C4-2B (cell line): ENCODE data around the gene ZCCHC4.

Experiments used
- H3K27ac ChIP-seq: fragments of 450-650 bp; 2 replicates; pipeline ENCODE4 v1.5.1; 2017
- CTCF ChIP-seq: fragments of 450-650 bp; conservative IDR thresholded peaks from 2 replicates; pipeline ENCODE4 v1.5.1; 2017; ENCODE audit warnings: mild to moderate bottlenecking
- ZFX ChIP-seq: fragments of 450-650 bp; IDR thresholded peaks from 2 replicates; pipeline ENCODE4 v1.6.1; 2017

ZCCHC4 gene

GRCh38 chr4:25350561-25350960, 38.0 kb downstream of the ZCCHC4 start:
- TF ChIP-seq CTCF (no peak), ZFX (no peak)
- no peak overlapping the region for H3K27ac ChIP-seq

DNA sequence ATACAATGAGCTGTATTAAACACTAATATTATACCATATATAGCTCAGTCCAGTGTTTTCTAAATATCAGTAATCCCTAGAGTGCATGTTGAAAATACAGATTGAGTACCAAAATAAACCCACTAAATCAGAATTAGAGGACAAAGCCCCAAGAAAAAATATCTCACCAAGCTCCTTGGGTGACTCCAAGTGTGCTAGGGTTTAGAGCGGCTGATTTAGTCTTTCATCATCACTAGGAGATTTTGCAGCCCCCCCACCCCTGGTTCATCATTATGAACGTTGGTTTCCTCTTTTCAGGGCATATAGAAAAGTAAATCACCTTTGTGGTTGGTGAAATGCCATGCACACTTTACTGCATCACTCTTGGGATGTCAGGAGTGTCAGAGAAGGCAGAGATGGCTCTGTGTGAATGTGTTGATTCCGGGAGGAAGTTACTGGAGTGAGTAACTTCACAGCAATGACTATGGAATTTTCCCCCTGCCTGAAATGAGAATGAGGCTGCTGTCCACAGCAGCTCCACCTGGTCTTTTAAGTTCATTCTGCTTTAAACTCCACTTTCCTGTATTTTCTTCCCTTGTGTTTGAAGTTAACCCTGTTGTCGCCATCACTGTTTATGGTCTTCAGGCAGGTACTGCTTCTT, 39.3 kb downstream of the ZCCHC4 start:
- TF ChIP-seq CTCF (no peak), ZFX (no peak)
- no peak overlapping the region for H3K27ac ChIP-seq

- TF ChIP-seq ZFX (no peak), CTCF (no peak)
These were observed 43.5 kb downstream of the ZCCHC4 start for GRCh38 chr4:25356068-25356467.

GRCh38 chr4:25358515-25359275, 46.1 kb downstream of the ZCCHC4 start:
- no peak overlapping the region for H3K27ac ChIP-seq
- TF ChIP-seq ZFX, result no peak
- TF ChIP-seq CTCF, result no peak

More at GRCh38 chr4:25356068-25356467, 43.5 kb downstream of the ZCCHC4 start:
- H3K27ac ChIP-seq, result no peak overlapping the region

GRCh38 chr4:25361253-25361652, 48.7 kb downstream of the ZCCHC4 start:
- TF ChIP-seq ZFX (no peak), CTCF (no peak)

GRCh38 chr4:25367004-25367621, 54.5 kb downstream of the ZCCHC4 start:
- H3K27ac ChIP-seq, result no peak overlapping the region
- TF ChIP-seq CTCF (peak; percentile 83), ZFX (no peak)

More at GRCh38 chr4:25361253-25361652, 48.7 kb downstream of the ZCCHC4 start:
- H3K27ac ChIP-seq, result no peak overlapping the region

DNA sequence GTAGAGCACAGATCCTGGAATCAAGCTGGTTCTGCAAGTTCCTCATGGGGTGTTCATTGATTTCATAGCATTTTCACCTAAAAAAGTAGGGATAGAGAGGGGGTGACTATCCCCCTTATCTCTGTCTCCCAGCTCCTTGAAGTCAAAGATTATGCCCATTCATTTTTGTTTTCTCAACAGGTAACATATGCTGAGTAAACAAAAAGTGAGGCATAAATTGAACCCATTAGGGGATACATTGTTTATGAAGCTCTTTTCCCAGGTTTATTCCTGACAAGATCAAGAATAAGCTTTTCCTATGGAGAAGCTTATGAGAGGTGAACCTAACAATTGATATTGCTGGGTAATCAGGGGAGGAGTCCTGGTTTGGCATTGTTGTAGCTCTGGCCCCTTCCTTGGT, 55.3 kb downstream of the ZCCHC4 start:
- no peak overlapping the region; the same call in 1 of the 2 replicates for H3K27ac ChIP-seq
- TF ChIP-seq CTCF, result no peak
